ENCODE results near the gene ALDH3B2. TPM values are rescaled to one million over a fixed set of nuclear protein-coding genes. Genes with fewer than 3 reads are reported as not detected.
"Not testable (repeated sequence)": the region's sequence is repeated elsewhere in the genome, so short reads cannot be mapped to it uniquely, and the experiment has no call there.

The ALDH3B2 gene
- polyA plus RNA-seq, 3 donors, result 1.6 to 3.0 (median 2.1) TPM

DNA sequence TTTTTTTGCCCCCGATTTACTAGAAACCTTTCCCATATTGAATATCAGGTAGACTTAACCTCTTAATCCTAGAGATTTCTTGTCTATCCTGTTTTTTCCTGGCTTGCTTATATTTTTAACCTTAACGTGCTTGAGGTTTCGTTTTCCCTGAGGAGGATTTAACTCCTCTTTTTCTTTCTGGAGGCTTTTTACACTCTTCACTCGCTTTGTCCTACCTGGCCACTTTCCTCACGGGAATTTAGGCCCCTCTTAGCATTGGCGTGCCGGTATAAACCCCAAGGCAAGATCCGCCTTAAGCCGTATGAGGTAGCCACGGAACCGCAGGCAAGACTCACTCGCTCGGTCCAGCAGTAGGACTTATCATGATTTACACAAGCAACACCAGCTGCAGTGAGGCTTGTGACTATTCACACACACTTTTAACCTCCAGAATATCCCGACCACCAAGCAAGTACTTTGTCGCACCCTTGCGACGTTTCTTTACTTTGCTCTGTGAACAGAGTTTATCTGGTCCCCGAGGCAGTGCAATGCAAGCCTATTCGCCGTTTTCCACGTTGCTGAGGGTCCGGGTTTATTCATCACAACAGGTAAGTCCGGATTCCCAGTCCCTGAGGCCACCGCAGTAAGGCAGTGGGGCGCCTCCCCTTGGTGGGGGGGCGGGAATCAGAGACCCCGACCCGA, 20.6 kb upstream of the ALDH3B2 start:
- DNase-seq (ENCODE audit: extremely low read depth in 1 of 11, low read depth in 9 of 11, low spot score in 4 of 11), result no peak

DNA sequence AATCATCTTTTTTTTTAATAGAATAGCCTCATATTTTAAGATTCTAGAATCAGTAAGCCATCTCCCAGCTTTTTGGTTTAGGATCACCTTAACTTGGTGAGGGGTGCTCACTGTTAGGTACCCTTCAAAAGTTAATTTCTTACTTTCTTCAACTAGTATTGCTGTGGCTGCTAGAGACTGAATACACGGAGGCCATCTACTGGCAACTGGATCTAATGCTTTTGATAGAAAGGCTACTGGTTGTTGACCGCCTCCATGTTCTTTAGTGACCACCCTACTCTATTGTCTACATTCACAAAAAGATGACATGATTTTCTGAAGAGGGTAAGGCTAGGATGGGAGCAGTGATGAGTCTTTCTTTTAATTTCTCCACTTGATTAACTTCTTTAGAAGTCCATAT, 16.7 kb upstream of the ALDH3B2 start:
- no peak for DNase-seq (ENCODE audit: extremely low read depth in 1 of 11, low read depth in 9 of 11, low spot score in 4 of 11)

DNA sequence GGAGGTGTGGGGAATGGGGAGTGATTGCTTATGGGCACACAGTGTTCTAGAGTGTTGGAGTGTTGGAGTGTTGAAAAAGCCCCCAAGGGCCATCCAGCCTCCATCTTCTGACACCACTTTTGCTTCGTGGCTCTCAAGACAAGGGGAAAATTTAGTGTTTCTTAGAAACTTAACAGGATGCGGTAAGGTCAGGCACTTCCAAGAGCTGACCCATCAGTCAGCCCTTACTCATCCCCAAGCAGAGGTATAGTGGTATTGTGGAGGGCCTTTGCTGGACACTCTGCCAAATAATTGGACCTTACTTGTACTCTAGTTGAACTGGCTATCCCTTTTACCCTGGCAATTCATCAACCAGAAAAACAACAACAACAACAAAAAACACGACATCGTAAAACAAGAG, 14.8 kb upstream of the ALDH3B2 start:
- no peak for DNase-seq (ENCODE audit: extremely low read depth in 1 of 11, low read depth in 9 of 11, low spot score in 4 of 11)

DNA sequence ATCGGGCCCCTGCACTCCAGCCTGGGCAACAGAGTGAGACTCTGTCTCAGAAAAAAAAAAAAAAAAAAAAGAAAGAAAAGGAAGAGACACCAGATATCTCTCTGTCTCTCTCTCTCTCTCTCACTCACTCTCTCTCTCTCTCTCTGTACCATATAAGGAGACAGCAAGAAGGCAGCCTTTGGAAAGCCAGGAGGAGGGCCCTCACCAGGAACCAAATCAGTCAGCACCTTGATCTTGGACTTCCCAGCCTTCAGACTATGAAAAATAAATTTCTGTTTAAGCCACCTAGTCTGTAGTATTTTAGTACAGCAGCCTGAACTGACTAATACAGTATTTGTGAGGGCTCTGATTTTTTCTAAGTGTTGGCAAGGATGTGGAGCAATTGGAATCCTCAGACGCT, 13.6 kb upstream of the ALDH3B2 start:
- no peak for DNase-seq (ENCODE audit: extremely low read depth in 1 of 11, low read depth in 9 of 11, low spot score in 4 of 11)

DNA sequence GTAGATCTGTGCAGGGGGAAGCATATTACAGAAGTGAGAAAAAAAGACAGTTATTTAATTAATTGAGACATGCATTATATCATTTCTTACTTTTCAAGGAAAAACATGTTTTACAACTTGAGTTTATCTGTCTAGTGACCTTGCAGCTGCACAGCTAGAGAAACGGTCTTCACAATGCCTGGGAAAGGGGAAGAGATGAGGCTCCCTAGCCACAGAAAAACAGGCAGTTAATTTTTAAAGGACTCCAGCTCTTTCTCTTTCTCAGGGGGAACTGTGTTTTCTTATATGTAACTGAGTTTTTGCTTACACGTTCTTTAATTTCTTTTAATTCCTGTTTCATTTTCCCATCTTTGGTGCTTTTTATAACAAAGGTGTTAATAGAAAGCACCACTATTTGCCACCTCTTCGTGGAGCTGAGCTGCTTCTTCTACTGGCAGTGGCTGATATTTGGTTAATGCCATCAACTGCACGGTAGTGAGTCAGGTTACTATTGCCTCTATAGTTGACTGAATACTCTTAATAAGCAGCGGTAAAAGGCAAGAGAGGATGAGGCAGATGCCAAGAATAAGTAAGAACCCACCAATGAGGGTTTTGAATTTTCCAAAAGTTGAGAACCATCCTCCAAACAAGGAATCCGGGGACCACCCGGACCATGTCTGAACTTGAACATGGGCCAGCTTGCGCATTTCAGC, 11.4 kb upstream of the ALDH3B2 start:
- not testable (repeated sequence) for DNase-seq (ENCODE audit: extremely low read depth in 1 of 11, low read depth in 9 of 11, low spot score in 4 of 11)

DNA sequence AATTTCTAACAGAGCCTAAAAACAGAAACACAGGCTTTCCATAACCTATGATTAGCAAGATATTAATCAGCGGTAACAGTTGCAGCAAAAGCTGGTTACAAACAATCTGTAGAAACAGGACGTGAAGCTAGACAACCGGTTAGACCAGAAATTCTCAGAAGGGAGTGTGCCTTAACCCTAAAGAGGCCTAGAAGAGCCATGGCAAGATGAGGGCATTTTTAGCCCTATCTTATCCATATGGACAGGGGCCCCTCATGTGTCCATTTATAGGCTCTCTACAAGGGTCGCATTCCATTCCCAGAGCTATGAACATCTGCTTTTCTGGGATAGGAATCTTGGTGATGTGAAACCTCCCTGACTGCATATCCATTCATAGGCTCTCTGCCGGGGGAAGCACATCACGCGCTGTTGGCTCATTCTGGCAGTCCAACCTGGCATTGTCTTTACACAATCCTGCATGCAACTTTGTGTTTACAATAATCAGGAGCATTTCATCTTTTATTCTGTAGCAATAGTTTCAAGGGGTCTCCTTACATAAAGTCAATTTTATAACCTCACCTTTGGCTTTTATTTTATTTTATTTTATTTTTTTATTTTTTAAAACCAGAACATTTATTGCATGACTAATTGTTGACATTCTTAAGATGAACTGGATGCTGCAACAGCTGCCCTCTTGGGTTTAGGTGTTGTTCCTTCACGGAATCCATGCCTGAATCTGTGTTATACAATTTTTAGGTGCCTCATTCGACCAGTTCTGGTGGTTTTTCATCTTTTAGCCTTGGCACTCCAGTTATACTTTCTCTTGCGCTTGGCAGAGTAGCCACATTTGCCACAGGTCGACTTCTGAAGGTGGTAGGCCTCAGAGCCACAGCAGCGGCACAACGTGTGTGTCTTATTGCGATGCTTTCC, 8.0 kb upstream of the ALDH3B2 start:
- not testable (repeated sequence) for DNase-seq (ENCODE audit: extremely low read depth in 1 of 11, low read depth in 9 of 11, low spot score in 4 of 11)

DNA sequence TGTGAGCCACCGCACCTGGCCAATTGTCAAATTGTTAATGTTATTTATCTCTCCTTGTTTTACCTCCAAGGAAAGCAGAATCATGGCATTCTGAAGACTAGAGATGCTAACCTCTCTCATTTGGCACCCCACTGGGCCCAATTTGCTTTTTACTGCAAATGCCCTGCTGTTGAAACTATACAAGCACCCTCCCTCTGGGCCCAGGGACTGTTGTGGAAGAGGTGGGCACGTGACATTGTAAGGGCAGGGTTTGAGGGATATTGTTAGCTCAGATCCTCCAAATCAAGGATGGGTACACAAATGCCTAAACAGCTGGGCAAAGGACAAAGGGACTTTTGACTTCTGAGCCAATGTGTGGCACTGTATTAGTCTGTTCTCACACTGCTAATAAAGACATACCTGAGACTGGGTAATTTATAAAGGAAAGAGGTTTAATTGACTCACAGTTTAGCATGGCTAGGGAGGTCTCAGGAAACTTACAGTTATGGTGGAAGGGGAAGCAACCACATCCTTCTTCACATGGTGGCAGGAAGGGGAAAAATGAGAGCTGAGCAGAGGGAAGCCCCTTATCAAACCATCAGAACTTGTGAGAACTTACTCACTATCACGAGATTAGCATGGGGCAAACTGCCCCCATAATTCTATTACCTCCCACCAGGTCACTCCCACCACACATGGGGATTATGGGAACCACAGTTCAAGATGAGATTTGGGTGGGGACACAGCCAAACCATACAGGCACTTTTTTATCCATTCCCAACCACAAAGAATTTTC, 6.5 kb upstream of the ALDH3B2 start:
- no peak for DNase-seq (ENCODE audit: extremely low read depth in 1 of 11, low read depth in 9 of 11, low spot score in 4 of 11)

DNA sequence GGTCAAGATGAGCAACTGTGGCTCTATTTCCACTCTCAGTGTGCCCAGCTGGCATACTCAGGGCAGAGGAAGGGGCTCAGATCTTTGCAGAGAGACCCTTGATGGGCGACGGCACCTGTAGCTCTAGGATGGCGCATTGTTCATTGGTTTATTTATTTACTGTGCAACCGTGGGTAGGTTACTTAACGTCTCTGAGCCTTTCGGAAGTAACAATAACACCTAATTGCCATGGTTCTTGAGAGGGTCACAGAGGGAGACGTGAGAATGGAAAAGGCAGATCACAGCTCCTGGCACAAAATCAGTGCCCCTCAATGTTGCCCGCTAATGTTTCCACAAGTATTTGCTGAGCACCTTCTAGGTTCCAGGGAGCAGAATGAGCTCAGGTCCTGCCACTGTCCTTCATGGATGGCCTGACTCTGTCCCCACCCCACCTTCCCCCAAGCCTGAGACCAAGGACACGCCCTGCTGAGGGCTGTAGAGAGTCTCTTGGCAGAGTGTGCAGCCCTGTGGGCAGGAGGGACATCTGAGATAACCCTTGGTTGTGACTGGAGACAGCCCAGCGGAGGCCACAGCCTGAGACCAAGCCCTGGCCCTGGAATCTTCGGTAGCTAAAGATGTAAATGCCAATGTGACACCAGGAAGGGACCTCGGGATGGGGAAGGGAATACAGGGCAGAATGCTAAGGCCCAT, 780 bp upstream of the ALDH3B2 start:
- DNase-seq (ENCODE audit: extremely low read depth in 1 of 11, low read depth in 9 of 11, low spot score in 4 of 11), result no peak

DNA sequence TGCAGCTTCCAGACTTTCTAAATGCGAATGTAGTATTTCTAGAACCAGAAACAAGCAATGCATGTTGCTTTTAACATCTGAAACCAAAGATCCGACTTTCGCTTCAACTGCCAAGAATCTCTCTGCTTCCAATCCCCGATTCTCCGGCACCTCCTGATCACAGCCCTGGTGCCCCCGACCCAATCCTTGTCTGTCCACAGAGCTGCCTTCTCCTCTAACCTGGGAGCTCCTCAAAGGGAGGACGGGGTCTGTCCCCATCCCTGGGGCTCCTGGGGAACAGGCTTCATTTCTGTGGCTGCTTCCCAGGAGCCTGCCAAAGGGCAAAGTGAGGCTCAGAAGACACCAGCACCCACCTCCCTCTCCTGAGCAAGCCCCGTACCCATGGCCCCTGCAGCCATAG, 521 bp downstream of the ALDH3B2 start:
- DNase-seq (ENCODE audit: extremely low read depth in 1 of 11, low read depth in 9 of 11, low spot score in 4 of 11), result no peak

DNA sequence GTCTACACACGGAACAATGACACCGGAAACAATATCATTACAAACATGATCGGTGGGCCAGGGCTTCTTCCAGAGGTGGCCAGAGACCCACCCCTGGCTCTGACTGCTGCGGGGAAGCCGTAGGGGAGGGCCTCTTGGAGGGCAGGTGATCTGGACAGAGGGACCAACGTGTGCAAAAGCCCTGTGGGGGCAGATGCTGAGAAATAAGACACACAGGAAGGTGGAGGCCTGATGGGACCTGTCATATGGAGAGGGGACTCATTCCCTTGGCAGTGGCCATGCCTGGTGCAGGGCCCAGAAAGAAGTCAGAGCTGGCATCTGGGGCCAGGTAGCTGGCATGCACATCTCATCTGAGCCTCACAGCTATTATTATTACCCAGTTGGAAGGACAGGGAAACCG, 1.1 kb downstream of the ALDH3B2 start:
- DNase-seq (ENCODE audit: extremely low read depth in 1 of 11, low read depth in 9 of 11, low spot score in 4 of 11), result no peak

DNA sequence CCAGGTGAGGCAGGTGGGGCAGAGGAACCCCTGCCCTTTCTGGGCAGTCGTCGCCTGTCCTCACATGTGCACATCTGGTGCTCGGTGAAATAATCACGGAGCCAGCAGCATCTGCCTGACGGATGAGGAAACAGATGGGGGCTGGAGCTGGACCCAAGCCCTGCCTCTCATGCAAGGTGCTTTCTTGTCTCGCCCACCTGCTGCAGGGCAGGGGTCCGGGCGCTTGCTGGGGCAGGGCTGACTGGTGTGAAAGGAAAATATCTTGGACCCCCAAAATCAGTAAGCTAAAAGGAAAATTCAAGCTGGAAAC, 3.3 kb downstream of the ALDH3B2 start:
- DNase-seq (ENCODE audit: extremely low read depth in 1 of 11, low read depth in 9 of 11, low spot score in 4 of 11), result no peak

DNA sequence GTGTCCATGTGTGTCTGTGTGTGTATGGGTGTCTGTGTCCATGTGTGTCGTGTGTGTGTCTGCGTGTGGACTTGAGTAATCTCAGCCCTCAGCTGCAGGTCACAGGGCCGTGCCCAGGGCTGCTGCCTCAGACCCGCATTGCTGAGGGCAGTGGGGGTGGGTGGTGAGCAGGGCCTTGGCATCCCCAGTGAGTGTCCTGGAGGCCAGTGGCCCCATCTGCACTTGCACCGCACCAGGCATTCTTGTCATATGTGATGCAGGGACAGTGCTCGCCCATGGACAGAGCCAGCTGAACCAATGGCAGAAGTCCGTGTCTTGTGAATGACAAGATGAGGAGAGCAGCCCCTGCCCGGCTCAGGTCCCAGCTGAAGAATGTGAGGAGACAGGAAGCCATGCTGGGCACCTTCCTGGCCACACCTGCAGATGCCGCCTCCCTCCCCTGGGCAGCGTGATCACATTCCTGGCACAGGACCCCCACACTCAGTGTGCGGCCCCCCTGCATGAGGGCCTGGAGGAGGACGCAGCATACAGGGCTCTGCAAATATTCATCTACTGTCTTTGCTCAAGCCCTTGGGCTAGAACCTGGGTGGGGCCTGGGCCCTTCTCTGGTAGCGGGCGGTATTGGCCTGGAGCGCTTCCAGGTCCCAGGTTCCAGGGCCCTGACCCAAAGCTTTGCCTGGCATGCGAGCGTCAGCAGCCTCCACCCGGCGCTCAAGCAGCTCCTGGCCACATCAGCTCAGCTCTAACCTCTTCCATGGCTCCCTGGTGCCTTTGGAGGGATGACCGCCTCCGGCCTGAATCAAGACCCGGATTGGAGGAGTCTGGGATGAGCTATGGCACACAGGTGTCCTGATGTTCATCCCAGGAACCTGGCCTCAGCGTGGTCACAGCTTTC, 3.9 kb downstream of the ALDH3B2 start:
- DNase-seq (ENCODE audit: extremely low read depth in 1 of 11, low read depth in 9 of 11, low spot score in 4 of 11), result no peak

DNA sequence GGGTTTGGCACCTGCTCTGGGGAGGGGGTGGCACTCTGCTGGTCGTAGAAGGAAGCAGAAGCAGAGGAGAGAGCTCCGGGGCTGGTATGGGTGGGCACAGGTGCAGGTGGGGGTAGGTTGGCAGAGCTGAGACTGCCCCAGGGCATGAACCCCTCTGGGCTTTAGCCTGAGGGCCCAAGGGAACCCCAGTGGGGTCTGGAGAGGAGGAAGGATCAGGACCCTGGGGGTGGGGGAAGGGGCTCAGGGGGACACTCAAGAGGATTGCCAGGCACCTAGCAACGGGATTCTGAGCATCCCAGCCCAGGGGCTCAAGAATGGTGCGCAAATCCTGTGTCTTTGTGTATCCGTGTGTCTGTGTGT, 6.3 kb downstream of the ALDH3B2 start:
- no peak for DNase-seq (ENCODE audit: extremely low read depth in 1 of 11, low read depth in 9 of 11, low spot score in 4 of 11)

DNA sequence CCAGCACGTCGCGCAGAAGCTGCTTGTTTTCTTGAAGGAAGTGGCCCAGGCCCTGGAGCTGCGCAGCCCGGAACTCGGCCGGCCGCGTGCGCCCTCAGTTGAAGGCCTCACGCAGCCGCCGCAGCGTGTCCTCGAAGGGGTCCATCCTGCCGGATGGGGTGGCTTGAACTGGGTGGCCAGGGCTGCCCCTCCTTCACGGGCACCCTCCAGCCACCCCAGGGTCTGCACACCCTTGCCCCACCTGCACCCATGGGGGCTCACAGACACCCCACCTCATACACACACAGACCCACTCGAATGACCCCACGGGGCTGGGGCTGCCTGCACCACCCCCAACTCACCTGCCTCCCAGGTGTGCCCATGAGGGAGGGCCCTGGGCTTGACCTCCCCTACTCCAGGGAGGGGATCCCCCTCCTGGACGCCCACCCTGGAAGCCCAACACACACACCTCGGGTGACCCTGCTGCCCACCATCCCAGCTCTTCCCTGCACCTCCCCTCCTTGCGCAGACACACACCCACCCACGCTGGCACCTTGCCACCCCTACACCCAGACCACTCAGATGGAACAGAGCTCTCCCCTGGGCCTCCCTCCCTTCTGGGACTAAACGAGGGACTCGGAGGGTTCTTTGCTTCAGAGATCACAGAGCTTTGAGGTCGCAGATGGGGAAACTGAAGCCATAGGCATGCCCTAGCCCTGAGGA, 6.8 kb downstream of the ALDH3B2 start:
- peak in 6 of 11 donors; percentile 33 to 65 (median 54) for DNase-seq (ENCODE audit: extremely low read depth in 1 of 11, low read depth in 9 of 11, low spot score in 4 of 11)

DNA sequence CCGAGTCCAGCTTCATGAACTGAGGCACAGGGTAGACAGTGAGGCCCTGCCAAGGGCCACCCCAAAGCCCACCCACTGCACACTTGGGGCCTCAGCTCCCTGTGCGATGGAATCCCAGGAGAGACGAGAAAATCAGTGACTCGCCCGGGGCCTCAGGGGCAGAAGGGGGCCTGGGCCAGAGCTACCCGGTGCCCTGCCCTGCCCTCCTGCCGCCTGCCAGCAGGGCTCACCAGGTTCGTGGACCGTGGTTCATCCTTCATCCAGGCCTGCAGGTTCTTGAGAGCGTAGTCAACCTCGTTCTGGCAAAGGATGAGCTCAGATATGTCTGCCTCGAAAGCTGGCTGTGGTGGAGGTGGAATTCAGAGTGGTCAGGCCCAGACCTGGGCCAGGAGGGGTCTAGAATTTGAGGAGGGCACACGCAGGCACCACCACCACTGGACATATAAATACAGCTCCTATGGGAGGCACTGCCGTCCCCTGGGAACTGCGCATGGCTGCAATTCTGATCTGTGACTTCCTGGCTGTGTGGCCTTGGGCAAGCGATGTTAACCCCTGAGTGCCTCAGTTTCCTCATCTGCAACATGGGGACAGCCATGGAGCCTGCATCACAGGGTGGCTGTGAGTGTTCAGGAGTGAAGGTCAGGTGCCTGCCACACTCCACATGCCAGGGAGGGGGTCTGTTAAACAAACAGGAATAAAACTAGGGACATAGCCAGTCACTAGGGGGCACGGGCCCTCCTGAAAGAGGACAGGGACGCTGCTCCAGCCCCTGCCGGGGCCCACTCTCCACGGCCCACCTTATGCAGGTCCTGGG, 7.5 kb downstream of the ALDH3B2 start:
- DNase-seq (ENCODE audit: extremely low read depth in 1 of 11, low read depth in 9 of 11, low spot score in 4 of 11), result no peak

DNA sequence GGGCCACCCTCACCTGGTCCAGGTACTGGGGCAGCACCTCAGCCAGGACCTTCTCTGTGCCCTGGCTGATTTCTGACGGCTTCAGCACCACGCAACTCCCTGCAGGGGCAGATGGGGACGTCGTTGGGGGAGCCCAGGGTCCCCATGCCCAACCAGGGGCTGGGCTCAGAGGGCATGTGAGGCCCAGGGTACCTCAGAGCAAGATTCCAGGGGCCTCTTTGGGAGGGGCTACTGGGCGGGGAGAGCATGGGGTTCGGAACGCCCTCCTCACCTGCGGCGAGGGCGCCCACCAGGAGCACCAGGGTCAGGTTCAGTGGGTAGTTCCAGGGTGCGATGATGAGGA, 8.1 kb downstream of the ALDH3B2 start:
- DNase-seq (ENCODE audit: extremely low read depth in 1 of 11, low read depth in 9 of 11, low spot score in 4 of 11), result no peak

All from renal cortex interstitium (tissue), 11 donors.